GM18505 (cell line): ENCODE measurements around the gene SPON2.
"Not testable (repeated sequence)": the region's sequence is repeated elsewhere in the genome, so short reads cannot be mapped to it uniquely, and the experiment has no call there.

Source experiments
- ATAC-seq: cut with Tn5 transposase; IDR thresholded peaks from one replicate; pipeline ENCODE4 v1.9.1; 2021; ENCODE audit not compliant: unreplicated experiment
- POLR2A ChIP-seq: IDR thresholded peaks from 4 replicates; pipeline ENCODE4 v1.6.1; 2011; ENCODE audit warnings: borderline replicate concordance; ENCODE audit not compliant: insufficient read depth, insufficient read length; ENCODE audit errors: extremely low read depth

The SPON2 gene

DNA sequence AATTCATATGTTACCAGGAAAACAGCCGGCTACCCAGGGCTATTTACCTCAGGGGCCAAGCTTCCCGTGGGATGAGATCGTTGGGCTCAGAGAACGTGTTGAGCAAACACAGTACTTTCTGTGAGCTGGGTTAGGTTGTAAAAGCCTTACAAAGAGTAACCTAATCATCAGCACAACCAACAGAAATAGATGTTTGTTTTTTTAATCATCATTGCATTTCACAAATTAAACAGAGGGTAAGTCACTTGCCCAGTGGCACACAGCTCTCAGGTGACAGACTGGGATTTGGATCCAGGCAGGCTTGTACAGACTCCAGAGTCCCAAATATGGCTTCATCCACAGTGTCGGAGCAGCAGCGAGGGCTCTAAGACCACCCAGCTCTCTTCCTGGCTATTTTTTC lies 20.1 kb downstream of the SPON2 start:
- TF ChIP-seq POLR2A = no peak
- no peak for ATAC-seq

GRCh38 chr4:1151541-1151940 lies 20.8 kb downstream of the SPON2 start:
- no peak for ATAC-seq
- no peak for TF ChIP-seq POLR2A

- TF ChIP-seq POLR2A = no peak
- ATAC-seq = no peak
These were observed 21.5 kb downstream of the SPON2 start for GRCh38 chr4:1150875-1151274.

DNA sequence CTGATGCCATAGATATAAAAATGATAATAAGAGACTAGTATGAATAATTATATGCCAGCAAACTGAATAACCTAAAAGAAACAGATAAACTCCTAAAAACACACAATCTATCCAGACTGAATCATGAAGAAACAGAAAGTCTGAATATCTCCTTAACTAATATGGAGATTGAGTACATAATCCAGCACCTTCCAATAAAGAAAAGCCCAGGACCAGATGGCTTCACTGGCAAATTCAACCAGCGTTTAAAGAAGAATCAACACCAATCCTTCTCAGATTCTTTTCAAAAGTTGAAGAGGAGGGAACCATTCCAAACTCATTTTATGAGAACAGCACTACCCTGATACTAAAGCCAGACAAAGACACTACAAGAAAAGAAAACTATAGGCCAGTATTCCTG lies 32.5 kb downstream of the SPON2 start:
- ATAC-seq = no peak

DNA sequence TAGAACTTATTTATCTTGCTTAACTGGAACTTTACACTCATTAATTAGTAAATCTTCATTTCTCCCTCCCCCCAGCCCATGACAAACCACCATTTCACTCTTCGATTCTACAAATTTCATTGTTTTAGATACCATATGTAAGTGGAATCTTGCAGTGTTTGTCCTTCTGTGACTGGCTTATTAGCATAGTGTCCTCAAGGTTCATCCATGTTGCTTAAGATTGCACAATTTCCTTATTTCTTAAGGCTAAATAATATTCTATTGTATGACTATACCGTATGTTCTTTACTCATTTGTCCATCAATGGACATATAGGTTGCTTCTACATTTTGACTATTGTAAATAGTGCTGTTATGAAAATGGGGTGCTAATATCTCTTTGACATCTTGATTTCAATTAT lies 34.5 kb downstream of the SPON2 start:
- ATAC-seq = no peak
- no peak for TF ChIP-seq POLR2A

More for the DNA sequence above, 32.5 kb downstream of the SPON2 start:
- TF ChIP-seq POLR2A = no peak

DNA sequence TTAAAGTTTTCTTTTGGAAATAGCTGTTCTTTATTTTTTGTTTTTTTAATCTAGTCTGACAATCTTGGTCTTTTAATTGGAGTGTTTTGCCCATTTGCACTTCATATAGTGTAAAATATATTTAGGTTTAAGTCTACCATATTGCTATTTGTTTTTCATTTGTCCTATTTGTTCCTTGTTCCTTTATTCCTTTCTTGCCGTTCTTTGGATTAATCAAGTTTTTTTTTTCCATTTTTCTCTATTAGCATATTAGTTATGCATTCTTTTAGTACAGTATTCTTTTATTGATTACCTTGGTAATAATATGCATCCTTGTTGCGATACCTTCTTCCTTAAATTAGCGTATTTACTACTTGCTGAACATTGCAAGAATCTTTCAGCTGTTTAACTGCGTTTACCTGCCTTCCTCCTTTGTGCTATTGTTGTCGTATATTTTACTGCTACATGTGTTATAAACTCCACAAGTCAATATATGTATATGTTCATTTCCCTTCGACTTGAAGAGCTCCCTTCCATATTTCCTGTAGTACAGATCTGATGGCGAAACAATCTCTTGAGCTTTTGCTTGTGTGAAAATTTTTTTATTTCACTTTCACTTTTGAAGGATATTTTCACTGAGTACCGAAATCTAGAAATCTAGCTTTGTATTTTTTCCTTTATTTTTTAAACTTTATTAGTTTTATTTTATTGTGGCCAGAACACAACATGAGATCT lies 35.2 kb downstream of the SPON2 start:
- no peak for TF ChIP-seq POLR2A
- no peak for ATAC-seq

- ATAC-seq = no peak
- TF ChIP-seq POLR2A = no peak
These were observed 36.3 kb downstream of the SPON2 start for GRCh38 chr4:1136048-1136447.

- TF ChIP-seq POLR2A = no peak
- no peak for ATAC-seq
These were observed 39.4 kb downstream of the SPON2 start for GRCh38 chr4:1133033-1133432.

GRCh38 chr4:1130316-1131186 lies 41.8 kb downstream of the SPON2 start:
- no peak for TF ChIP-seq POLR2A
- no peak for ATAC-seq

- no peak for TF ChIP-seq POLR2A
- ATAC-seq = no peak
These were observed 45.9 kb downstream of the SPON2 start for GRCh38 chr4:1126506-1126905.

GRCh38 chr4:1125466-1125865 lies 46.9 kb downstream of the SPON2 start:
- not testable (repeated sequence) for ATAC-seq

GRCh38 chr4:1124818-1125217 lies 47.6 kb downstream of the SPON2 start:
- no peak for ATAC-seq
- no peak for TF ChIP-seq POLR2A

GRCh38 chr4:1122505-1122904 lies 49.9 kb downstream of the SPON2 start:
- no peak for ATAC-seq
- no peak for TF ChIP-seq POLR2A
